Parathyroid adenoma (tissue), 2 donors: ENCODE results near the gene DAPK1.

Experiments
- H2AFZ ChIP-seq: fragments of 300-600 bp; sonication (generic); one replicate; pipeline ENCODE4 v1.7.0; 2017; ENCODE audit warnings: antibody characterized with exemption, mild to moderate bottlenecking
- H3K27ac ChIP-seq: fragments of 300-600 bp; sonication (generic); one replicate; pipeline ENCODE4 v1.7.0; 2017
- H3K27me3 ChIP-seq: fragments of 300-600 bp; sonication (generic); one replicate; pipeline ENCODE4 v1.7.0; 2017; ENCODE audit warnings: low read length; ENCODE audit not compliant: control insufficient read depth, insufficient read depth
- H3K36me3 ChIP-seq: fragments of 300-600 bp; sonication (generic); one replicate; pipeline ENCODE4 v1.7.0; 2017; ENCODE audit warnings: low read length; ENCODE audit not compliant: control insufficient read depth, insufficient read depth
- H3K4me1 ChIP-seq: fragments of 300-600 bp; sonication (generic); one replicate; pipeline ENCODE4 v1.7.0; 2017; ENCODE audit warnings: control low read depth
- H3K4me2 ChIP-seq: fragments of 300-600 bp; sonication (generic); one replicate; pipeline ENCODE4 v1.7.0; 2017; ENCODE audit warnings: low read length
- H3K4me3 ChIP-seq: fragments of 300-600 bp; sonication (generic); one replicate; pipeline ENCODE4 v1.7.0; 2017; ENCODE audit warnings: low read depth, low read length
- H3K79me2 ChIP-seq: fragments of 300-600 bp; sonication (generic); one replicate; pipeline ENCODE4 v1.7.0; 2017; ENCODE audit warnings: control low read depth
- H3K9ac ChIP-seq: fragments of 300-600 bp; sonication (generic); one replicate; pipeline ENCODE4 v1.7.0; 2017; ENCODE audit warnings: mild to moderate bottlenecking
- H3K9me3 ChIP-seq: fragments of 300-600 bp; sonication (generic); one replicate; pipeline ENCODE4 v1.7.0; 2017; ENCODE audit warnings: low read length; ENCODE audit not compliant: control insufficient read depth
- CTCF ChIP-seq: fragments of 300-600 bp; sonication (generic); IDR thresholded peaks from one replicate; pipeline ENCODE4 v1.7.0; 2017; ENCODE audit warnings: antibody characterized with exemption, mild to moderate bottlenecking
- donor health status: primary hyperparathyroidism.

DAPK1 gene

GRCh38 chr9:87479801-87480201 is 17.9 kb upstream of the DAPK1 start:
- no peak overlapping the region for H3K4me3 ChIP-seq
- no peak overlapping the region for H3K9ac ChIP-seq
- H3K27me3 ChIP-seq: no peaks in the 10 kb centered on the region
- H3K9me3 ChIP-seq: no peaks in the 10 kb centered on the region
- no peak overlapping the region for H2AFZ ChIP-seq
- H3K4me1 ChIP-seq: no peaks in the 10 kb centered on the region
- no peak overlapping the region for H3K27ac ChIP-seq
- H3K36me3 ChIP-seq: no peaks in the 10 kb centered on the region
- no peak for TF ChIP-seq CTCF
- no peaks in the 10 kb centered on the region for H3K79me2 ChIP-seq
- no peak overlapping the region for H3K4me2 ChIP-seq

GRCh38 chr9:87481890-87482855 is 15.5 kb upstream of the DAPK1 start:
- Histone ChIP-seq H3K27me3 (no peaks in the 10 kb centered on the region), H3K27ac (no peak overlapping the region), H2AFZ (no peak overlapping the region), H3K9ac (no peak overlapping the region), H3K79me2 (no peaks in the 10 kb centered on the region), H3K4me1 (no peaks in the 10 kb centered on the region), H3K9me3 (no peaks in the 10 kb centered on the region), H3K4me2 (no peak overlapping the region), H3K36me3 (no peaks in the 10 kb centered on the region), H3K4me3 (no peak overlapping the region)
- TF ChIP-seq CTCF: no peak

GRCh38 chr9:87490225-87490624 is 7.4 kb upstream of the DAPK1 start:
- no peak for TF ChIP-seq CTCF
- Histone ChIP-seq H3K4me3 (no peak overlapping the region), H3K4me2 (no peak overlapping the region), H3K27me3 (no peaks in the 10 kb centered on the region), H3K9me3 (no peaks in the 10 kb centered on the region), H3K79me2 (no peaks in the 10 kb centered on the region), H3K9ac (no peak overlapping the region), H3K36me3 (no peaks in the 10 kb centered on the region), H3K27ac (no peak overlapping the region), H2AFZ (no peak overlapping the region), H3K4me1 (no peaks in the 10 kb centered on the region)

- Histone ChIP-seq H3K27me3 (no peaks in the 10 kb centered on the region), H3K4me1 (no peaks in the 10 kb centered on the region), H3K4me2 (no peak overlapping the region), H3K9me3 (no peaks in the 10 kb centered on the region), H3K79me2 (no peaks in the 10 kb centered on the region), H3K27ac (no peak overlapping the region), H3K36me3 (no peaks in the 10 kb centered on the region), H2AFZ (no peak overlapping the region), H3K9ac (no peak overlapping the region), H3K4me3 (no peak overlapping the region)
- TF ChIP-seq CTCF: no peak
These were observed 6.8 kb upstream of the DAPK1 start for GRCh38 chr9:87490907-87491306.

GRCh38 chr9:87491523-87491922 is 6.1 kb upstream of the DAPK1 start:
- Histone ChIP-seq H3K36me3 (no peaks in the 10 kb centered on the region), H3K9ac (no peak overlapping the region), H3K4me1 (no peaks in the 10 kb centered on the region), H3K4me3 (no peak overlapping the region), H3K79me2 (no peaks in the 10 kb centered on the region), H3K9me3 (no peaks in the 10 kb centered on the region), H3K27me3 (no peaks in the 10 kb centered on the region), H3K27ac (no peak overlapping the region), H3K4me2 (no peak overlapping the region), H2AFZ (no peak overlapping the region)
- TF ChIP-seq CTCF: no peak
